Vagina (tissue), 2 donors: ENCODE measurements around the gene CNOT6. TPM values are rescaled to one million over a fixed set of nuclear protein-coding genes. Genes with fewer than 3 reads are reported as not detected.
"Not testable (repeated sequence)": the region's sequence is repeated elsewhere in the genome, so short reads cannot be mapped to it uniquely, and the experiment has no call there.

ENCODE experiments used
- DNase-seq, 2 donors: peaks; one replicate each; pipeline ENCODE4 v3.0.0-alpha.2; 2017; ENCODE audit errors: extremely low spot score in 2 of 2
- H3K27ac ChIP-seq: fragments of 200-600 bp; sonication (generic); one replicate; pipeline ENCODE4 v1.5.1; 2019
- H3K27me3 ChIP-seq: fragments of 200-600 bp; sonication (generic); one replicate; pipeline ENCODE4 v1.5.1; 2019
- H3K36me3 ChIP-seq, 2 donors: fragments of 200-600 bp; sonication (generic); one replicate each; pipeline ENCODE4 v1.5.1; 2017 to 2019
- H3K4me1 ChIP-seq: fragments of 200-600 bp; sonication (generic); one replicate; pipeline ENCODE4 v1.5.1; 2019
- H3K4me3 ChIP-seq, 2 donors: fragments of 200-600 bp; sonication (generic); 1 replicate in 1 of 2; 2 replicates in 1 of 2; pipeline ENCODE4 v1.5.1; 2016 to 2019
- H3K9me3 ChIP-seq: fragments of 200-600 bp; sonication (generic); one replicate; pipeline ENCODE4 v1.5.1; 2019
- POLR2A ChIP-seq, 2 donors: fragments of 450-650 bp; IDR thresholded peaks; one replicate each; pipeline ENCODE4 v1.6.1; 2017; ENCODE audit warnings: antibody characterized with exemption in 2 of 2, mild to moderate bottlenecking in 2 of 2, moderate library complexity in 2 of 2
- POLR2AphosphoS5 ChIP-seq, 2 donors: sonication (generic); formaldehyde crosslinking; IDR thresholded peaks; one replicate each; pipeline ENCODE4 v1.9.0; 2017; ENCODE audit warnings: antibody characterized with exemption in 2 of 2, mild to moderate bottlenecking in 2 of 2, low read depth in 1 of 2; ENCODE audit not compliant: insufficient read depth in 1 of 2
- intact Hi-C: fragments of 100-400 bp; cut with DNase I; formaldehyde crosslinking; loops from one replicate; pipeline ENCODE4 v1.15.1; 2023
- total RNA-seq: library from RNA; depleted of rRNA; stranded (reverse); fragments of >200 nt; gene quantifications from one replicate; pipeline ENCODE4 v1.2.3, GENCODE V29; 2016
- TF ChIP-seq, protein P1 (sequence below), 3 experiments: fragments of 450-650 bp in 2 of 3; fragments of 200-600 bp in 1 of 3; sonication (generic) in 1 of 3; IDR thresholded peaks; one replicate each; pipeline ENCODE4 v1.5.1; 2017 to 2019; ENCODE audit warnings: antibody characterized with exemption in 3 of 3, mild to moderate bottlenecking in 2 of 3, moderate library complexity in 2 of 3

Gene CNOT6
- total RNA-seq, 1 donor from 2014 or later: 21.4 TPM

DNA sequence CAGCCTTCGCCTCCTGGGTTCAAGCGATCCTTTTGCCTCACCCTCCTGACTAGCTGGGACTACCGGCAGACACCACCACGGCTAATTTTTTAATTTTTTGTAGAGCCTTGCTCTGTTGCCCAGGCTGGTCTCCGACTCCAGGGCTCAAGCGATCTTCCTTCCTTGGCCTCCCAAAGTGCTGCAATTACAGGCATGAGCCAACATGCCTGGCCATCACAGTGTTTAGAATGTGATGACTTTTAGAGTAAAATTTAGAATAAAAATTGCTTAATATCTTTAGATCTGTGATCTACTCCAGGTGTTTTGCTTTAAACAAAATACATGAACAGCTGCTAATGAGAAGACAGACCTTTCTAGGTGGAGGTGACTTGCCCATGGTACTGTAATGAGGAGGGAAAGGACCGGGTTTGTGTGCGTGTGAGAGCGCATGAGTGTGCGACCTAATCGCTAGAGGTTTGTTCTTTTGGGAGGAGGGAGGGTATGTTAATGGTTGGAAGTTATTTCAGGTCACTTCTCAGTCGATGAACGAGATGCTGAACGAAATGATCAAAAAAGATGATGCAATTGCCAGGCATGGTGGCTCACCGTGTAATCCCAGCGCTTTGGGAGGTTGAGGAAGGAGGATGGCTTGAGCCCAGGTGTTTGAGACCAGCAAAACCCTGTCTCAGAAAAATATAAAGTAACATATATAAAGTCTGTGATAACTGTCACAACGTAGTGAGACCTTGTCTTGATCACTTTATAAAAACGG, 2.0 kb downstream of the CNOT6 start:
- H3K27ac ChIP-seq: no peak overlapping the region
- DNase-seq: no peak

DNA sequence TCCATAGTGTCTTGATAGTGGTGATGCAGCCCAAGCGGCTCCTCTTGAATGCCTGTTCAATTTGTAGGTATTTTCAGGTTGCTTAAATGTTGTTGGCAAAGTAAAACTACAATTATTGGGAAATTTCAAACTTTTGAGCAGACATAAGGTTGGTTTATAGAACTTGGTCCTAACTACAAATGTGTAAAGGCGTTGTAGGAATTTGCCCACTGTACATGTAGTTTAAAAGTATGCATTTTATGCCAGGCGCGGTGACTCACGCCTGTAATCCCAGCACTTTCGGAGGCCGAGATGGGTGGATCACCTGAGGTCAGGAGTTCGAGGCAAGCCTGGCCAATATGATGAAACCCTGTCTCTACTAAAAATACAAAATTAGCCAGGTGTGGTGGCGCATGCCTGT, 2.6 kb downstream of the CNOT6 start:
- intact Hi-C loops, H3K36me3 ChIP-seq, H3K27ac ChIP-seq, DNase-seq, H3K27me3 ChIP-seq, H3K4me3 ChIP-seq, H3K9me3 ChIP-seq: not testable (repeated sequence)
- H3K4me1 ChIP-seq: peaks cover 52% of the 10 kb centered on the region

More for the DNA sequence above, 2.0 kb downstream of the CNOT6 start:
- peak overlapping the region in 1 of 2 donors; percentile 95 for H3K4me3 ChIP-seq
- intact Hi-C loops: no loop called here
- H3K27me3 ChIP-seq: no peaks in the 10 kb centered on the region
- H3K36me3 ChIP-seq: no peaks in the 10 kb centered on the region
- no peaks in the 10 kb centered on the region for H3K9me3 ChIP-seq
- TF ChIP-seq POLR2A (IDR thresholded peaks at IDR 0.05) (no peak), POLR2AphosphoS5 (IDR thresholded peaks at IDR 0.05; ENCODE audit: insufficient read depth in 1 of 2, low read depth in 1 of 2) (no peak)
- TF ChIP-seq, protein P1, sequence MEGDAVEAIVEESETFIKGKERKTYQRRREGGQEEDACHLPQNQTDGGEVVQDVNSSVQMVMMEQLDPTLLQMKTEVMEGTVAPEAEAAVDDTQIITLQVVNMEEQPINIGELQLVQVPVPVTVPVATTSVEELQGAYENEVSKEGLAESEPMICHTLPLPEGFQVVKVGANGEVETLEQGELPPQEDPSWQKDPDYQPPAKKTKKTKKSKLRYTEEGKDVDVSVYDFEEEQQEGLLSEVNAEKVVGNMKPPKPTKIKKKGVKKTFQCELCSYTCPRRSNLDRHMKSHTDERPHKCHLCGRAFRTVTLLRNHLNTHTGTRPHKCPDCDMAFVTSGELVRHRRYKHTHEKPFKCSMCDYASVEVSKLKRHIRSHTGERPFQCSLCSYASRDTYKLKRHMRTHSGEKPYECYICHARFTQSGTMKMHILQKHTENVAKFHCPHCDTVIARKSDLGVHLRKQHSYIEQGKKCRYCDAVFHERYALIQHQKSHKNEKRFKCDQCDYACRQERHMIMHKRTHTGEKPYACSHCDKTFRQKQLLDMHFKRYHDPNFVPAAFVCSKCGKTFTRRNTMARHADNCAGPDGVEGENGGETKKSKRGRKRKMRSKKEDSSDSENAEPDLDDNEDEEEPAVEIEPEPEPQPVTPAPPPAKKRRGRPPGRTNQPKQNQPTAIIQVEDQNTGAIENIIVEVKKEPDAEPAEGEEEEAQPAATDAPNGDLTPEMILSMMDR (IDR thresholded peaks at IDR 0.05): no peak
- H3K4me1 ChIP-seq: peaks cover 52% of the 10 kb centered on the region

DNA sequence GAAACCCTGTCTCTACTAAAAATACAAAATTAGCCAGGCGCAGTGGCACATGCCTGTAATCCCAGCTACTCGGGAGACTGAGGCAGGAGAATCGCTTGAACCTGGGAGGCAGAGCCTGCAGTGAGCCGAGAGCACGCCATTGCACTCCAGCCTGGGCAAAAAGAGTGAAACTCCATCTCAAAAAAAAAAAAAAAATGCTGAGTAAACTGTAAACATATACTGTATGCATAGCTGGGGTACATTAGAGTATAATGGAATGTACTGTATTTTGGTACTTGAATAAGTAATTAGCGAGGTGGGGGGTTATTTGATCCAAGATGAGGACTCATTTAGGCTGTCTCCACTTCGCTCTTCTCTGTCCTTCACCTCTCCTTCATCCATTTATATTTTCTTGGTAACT, 3.7 kb downstream of the CNOT6 start:
- peaks cover 52% of the 10 kb centered on the region for H3K4me1 ChIP-seq
- H3K27ac ChIP-seq, H3K27me3 ChIP-seq, H3K36me3 ChIP-seq, H3K9me3 ChIP-seq, H3K4me3 ChIP-seq, intact Hi-C loops, DNase-seq: not testable (repeated sequence)

DNA sequence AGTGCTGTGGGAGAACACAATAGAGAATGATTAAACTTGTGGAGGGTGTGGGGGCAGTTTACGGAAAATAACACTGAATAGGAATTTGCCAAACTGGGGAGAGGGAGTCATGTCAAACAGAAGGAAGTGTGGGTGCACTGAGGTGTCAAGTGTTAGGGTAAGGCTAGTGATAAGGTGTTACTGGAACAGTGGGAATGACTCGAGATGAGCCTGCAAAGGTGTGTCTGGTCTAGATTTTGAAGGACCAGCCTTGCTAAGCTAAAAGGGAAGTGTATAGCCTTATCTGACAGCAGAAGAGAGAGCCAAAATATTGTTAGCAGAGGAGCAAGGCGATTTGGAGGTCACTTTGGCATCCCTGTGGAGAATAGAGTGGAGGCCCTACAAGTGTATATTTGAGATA, 4.2 kb downstream of the CNOT6 start:
- Histone ChIP-seq H3K4me1 (peaks cover 52% of the 10 kb centered on the region), H3K27ac (no peak overlapping the region), H3K36me3 (no peaks in the 10 kb centered on the region), H3K4me3 (no peak overlapping the region), H3K27me3 (no peaks in the 10 kb centered on the region), H3K9me3 (no peaks in the 10 kb centered on the region)
- DNase-seq: no peak
- intact Hi-C loops: no loop called here
- TF ChIP-seq, protein P1 (IDR thresholded peaks at IDR 0.05): no peak
- TF ChIP-seq POLR2A (IDR thresholded peaks at IDR 0.05) (no peak), POLR2AphosphoS5 (IDR thresholded peaks at IDR 0.05; ENCODE audit: insufficient read depth in 1 of 2, low read depth in 1 of 2) (no peak)

DNA sequence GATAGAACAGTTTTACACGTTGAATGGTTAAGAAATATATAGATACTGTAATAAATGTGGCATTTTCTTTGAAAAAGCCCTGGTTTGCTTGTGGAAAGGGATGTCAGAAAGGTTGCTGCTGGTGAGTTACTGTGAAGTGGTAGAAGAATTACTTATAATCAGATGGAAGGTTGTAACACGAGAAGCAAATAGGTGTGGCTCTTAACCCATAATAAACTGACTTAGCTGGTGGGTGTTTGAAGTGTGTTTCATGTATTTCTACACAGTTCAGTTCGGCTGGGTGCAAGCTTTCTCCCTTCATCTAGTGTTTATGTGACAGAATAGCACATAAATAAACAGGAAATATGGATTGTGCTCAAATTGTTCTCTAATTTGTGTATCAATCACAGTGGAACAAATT, 5.5 kb downstream of the CNOT6 start:
- Histone ChIP-seq H3K36me3 (no peaks in the 10 kb centered on the region), H3K27ac (no peak overlapping the region), H3K4me3 (no peak overlapping the region), H3K4me1 (peaks cover 48% of the 10 kb centered on the region), H3K9me3 (no peaks in the 10 kb centered on the region), H3K27me3 (no peaks in the 10 kb centered on the region)
- intact Hi-C loops: no loop called here
- TF ChIP-seq POLR2A (IDR thresholded peaks at IDR 0.05) (no peak), POLR2AphosphoS5 (IDR thresholded peaks at IDR 0.05; ENCODE audit: insufficient read depth in 1 of 2, low read depth in 1 of 2) (no peak)
- TF ChIP-seq, protein P1 (IDR thresholded peaks at IDR 0.05): no peak
- no peak for DNase-seq

DNA sequence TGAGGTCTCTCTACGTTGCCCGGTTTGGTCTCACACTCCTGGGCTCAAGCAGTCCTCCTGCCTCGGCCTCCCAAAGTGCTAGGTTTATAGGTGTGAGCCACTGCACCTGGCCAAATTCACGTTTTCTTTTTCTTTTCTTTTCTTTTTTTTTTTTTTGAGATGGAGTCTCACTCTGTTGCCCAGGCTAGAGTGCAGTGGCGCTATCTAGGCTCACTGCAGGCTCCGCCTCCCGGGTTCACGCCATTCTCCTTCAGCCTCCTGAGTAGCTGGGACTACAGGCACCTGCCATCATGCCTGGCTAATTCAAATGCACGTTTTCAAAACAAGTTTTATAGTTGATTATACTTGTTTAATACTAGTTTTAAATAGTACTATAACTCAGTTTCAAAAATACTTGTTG, 6.1 kb downstream of the CNOT6 start:
- H3K4me3 ChIP-seq, intact Hi-C loops, H3K36me3 ChIP-seq, H3K9me3 ChIP-seq, H3K27ac ChIP-seq, DNase-seq, H3K27me3 ChIP-seq: not testable (repeated sequence)
- H3K4me1 ChIP-seq: peaks cover 45% of the 10 kb centered on the region
